GM19438 (cell line): ENCODE data around the gene VWA3A.
"Not testable (repeated sequence)": the region's sequence is repeated elsewhere in the genome, so short reads cannot be mapped to it uniquely, and the experiment has no call there.

Experiments
- ATAC-seq: cut with Tn5 transposase; IDR thresholded peaks from one replicate; pipeline ENCODE4 v1.9.1; 2021; ENCODE audit warnings: low read depth; ENCODE audit not compliant: unreplicated experiment

The VWA3A gene

GRCh38 chr16:22196559-22197168 is 104.3 kb downstream of the VWA3A start:
- not testable (repeated sequence) for ATAC-seq

GRCh38 chr16:22198547-22199293 is 106.4 kb downstream of the VWA3A start:
- no peak for ATAC-seq

GRCh38 chr16:22202261-22202637 is 109.9 kb downstream of the VWA3A start:
- no peak for ATAC-seq

DNA sequence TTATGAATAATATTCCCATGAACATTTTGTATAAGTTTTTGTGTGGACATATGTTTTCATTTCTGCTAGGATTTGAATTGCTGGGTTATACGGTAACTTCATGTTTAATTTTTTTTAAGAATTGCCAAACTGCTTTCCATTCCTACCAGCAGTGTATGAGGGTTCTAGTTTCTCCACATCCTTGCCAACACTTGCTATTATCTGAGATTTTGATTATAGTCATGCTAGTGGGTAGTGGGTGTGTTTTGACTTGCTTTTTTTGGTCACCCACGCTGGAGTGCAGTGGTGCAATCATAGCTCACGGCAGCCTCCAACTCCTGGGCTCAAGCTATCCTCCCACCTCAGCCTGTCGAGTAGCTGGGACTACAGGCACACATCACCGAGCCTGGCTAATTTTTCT is 110.8 kb downstream of the VWA3A start:
- no peak for ATAC-seq

DNA sequence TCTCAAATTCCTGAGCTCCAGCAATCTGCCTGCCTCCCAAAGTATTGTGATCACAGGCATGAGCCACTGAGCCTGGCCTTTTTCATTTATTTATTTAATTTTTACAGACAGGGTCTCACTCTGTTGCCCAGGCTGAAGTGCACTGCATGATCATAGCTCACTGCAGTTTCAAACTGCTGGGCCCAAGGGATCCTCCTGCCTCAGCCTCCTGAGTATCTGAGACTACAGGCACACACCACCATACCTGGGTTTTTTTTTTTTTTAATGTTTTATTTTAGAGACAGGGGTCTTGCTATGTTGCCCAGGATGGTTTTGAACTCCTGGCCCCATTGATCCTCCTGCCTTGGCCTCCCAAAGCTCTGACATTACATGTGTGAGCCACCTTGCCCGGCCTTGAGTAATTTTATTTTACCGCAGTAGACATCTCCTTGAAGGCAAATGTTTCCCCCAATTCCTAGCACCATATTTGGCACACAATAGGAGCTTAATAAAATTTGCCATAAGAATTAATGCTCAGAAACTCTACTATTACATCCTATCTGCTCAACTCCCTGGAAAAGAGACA is 111.8 kb downstream of the VWA3A start:
- no peak for ATAC-seq

DNA sequence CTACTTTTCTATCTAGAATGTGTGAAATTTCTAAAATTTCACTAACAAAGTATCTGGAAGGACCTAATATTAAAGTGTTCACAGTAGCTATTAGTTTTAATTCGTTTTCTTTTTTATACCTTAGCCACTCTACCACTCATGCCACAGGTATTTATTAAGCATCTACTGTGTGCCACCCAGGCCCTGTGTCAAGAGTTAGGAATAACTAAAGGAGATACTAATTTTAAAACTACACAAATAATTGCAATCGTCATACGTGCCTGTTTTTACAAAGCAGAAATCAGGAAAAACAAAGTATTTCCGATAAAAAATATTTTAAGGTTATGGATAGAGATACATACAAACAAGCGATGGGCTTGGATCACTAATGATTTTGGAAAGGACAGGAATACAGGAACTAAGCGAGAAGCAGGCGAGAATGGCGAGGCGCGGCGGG is 113.3 kb downstream of the VWA3A start:
- no peak for ATAC-seq

DNA sequence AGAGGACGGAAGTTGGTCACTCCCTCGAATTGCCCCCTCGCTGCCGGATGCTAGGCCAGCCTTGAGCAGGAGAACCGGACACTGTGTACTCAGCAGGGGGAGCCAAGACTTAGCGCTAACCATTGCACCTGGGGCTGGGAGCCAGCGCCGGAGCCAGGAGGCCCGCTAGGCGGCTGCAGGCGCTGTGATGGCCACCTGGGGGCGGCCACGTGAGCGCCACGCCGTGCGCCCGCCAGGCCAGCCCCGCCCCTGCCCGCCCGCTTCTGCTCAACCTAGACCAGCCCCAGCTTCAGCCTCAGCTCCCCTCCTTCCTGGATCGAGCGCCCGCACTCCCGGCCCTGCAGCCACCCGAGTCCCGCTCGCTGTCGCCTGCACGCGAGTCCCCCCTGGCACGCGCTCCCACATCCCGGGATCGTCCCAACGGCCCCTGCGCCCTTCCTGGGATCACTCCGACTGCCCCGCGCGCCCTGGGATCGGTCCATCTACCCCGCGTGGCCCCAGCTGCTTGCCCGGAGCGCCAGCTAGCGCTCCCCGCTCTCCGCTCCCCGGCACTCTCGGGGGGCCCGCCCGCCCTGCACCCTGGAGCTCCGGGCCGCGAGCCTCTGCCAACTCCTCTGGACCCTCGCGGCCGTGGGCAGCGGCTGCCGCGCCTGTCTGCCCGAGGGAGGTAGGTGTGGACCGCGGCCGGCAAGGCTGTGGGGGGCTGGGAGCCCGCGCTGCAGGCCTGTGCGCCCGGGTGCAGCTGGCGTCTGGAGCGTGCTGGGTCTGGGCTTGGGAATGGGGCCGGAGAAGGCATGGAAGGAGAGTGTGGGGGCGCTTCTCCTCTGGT is 113.9 kb downstream of the VWA3A start, which contains the start of gene EEF2K:
Gene EEF2K, plus strand, starts transcription at position 266 of the 829 bp plus-strand sequence. CDS start 19,452 bp downstream, outside the sequence.
- peak; percentile 86 for ATAC-seq
